Lower leg skin (tissue), 4 donors: ENCODE results near the gene SPACA4. TPM values are rescaled to one million over a fixed set of nuclear protein-coding genes. Genes with fewer than 3 reads are reported as not detected.

ENCODE experiments used
- DNase-seq, 2 donors: peaks; one replicate each; pipeline ENCODE4 v3.0.0-alpha.2; 2019; ENCODE audit warnings: low spot score in 2 of 2
- H3K4me3 ChIP-seq: fragments of 200-600 bp; sonication (generic); 2 replicates; pipeline ENCODE4 v1.5.1; 2017; ENCODE audit warnings: mild to moderate bottlenecking, low read depth; ENCODE audit not compliant: poor library complexity, severe bottlenecking
- POLR2A ChIP-seq, 2 donors: fragments of 450-650 bp; IDR thresholded peaks; one replicate each; pipeline ENCODE4 v1.6.1; 2016 to 2017; ENCODE audit warnings: antibody characterized with exemption in 2 of 2, mild to moderate bottlenecking in 1 of 2, moderate library complexity in 1 of 2
- WGBS, 2 donors: methylation state at CpG; one replicate each; pipeline ENCODE4 v1.1.5; 2018; 5-methylcytosine and 5-hydroxymethylcytosine counted together
- intact Hi-C: fragments of 100-400 bp; cut with DNase I; formaldehyde crosslinking; loops from one replicate; pipeline ENCODE4 v1.15.0; 2023; ENCODE audit warnings: low total_unique reads
- total RNA-seq, 4 donors: library from RNA; depleted of rRNA; stranded (reverse); fragments of >200 nt; gene quantifications; one replicate each; pipeline ENCODE4 v1.1.0, GENCODE V29; 2016
- TF ChIP-seq, protein P1 (sequence below), 3 donors: fragments of 450-650 bp; IDR thresholded peaks; one replicate each; pipeline ENCODE4 v1.5.1; 2016; ENCODE audit warnings: antibody characterized with exemption in 3 of 3, mild to moderate bottlenecking in 3 of 3, moderate library complexity in 2 of 3

The SPACA4 gene
- total RNA-seq, 4 donors from 2014 or later: 1.7 to 2.1 TPM; not detected in 2

DNA sequence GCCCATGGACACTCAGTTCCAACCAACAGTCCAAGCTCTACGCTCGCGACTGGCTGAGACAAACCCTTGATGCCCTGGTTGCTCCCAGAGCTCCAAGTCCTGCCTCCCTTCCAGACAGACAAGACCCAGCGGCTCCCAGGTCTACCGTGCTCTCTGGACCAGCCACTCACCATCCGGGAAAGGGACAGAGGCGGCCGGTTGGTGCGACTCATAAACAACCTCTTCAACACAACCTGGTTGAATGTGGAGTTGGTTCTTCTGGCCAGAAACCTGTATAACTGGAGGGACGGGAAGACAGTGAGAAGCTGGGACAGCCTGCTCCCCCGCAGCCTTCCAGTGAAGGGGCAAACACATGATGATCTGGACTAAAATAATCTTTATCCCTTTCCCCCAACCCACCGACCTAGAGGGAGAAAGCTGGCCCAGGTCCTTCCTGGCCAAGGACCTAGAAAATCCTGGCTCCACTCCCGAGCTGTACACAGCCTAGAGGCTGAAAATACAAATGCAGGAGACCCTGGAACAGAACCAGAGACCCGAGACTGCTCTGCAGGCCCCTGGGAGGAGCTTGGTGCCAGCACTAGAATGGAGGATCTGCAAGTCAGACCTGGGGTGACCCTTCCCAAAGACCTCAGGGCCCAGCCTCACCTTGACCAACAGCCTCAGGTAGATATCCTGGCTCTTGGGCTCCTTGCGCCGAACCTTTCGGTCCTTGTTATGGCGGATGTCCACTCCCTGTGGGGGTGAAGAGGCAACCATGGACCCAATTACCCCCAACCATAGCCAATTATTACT lies 10.8 kb downstream of the SPACA4 start:
- 57 to 59% methylated on average over 16 to 17 of the region's 18 CpGs for WGBS, 2 donors
- no peak for DNase-seq
- H3K4me3 ChIP-seq: no peak overlapping the region
- intact Hi-C loops: no loop called here
- TF ChIP-seq, protein P1, sequence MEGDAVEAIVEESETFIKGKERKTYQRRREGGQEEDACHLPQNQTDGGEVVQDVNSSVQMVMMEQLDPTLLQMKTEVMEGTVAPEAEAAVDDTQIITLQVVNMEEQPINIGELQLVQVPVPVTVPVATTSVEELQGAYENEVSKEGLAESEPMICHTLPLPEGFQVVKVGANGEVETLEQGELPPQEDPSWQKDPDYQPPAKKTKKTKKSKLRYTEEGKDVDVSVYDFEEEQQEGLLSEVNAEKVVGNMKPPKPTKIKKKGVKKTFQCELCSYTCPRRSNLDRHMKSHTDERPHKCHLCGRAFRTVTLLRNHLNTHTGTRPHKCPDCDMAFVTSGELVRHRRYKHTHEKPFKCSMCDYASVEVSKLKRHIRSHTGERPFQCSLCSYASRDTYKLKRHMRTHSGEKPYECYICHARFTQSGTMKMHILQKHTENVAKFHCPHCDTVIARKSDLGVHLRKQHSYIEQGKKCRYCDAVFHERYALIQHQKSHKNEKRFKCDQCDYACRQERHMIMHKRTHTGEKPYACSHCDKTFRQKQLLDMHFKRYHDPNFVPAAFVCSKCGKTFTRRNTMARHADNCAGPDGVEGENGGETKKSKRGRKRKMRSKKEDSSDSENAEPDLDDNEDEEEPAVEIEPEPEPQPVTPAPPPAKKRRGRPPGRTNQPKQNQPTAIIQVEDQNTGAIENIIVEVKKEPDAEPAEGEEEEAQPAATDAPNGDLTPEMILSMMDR (IDR thresholded peaks at IDR 0.05): no peak

- no peak for DNase-seq
- peak overlapping the region; percentile 76 for H3K4me3 ChIP-seq
- 2 to 3% methylated on average over 18 of the region's 18 CpGs for WGBS, 2 donors
- TF ChIP-seq, protein P1 (IDR thresholded peaks at IDR 0.05): no peak
- no peak for TF ChIP-seq POLR2A (IDR thresholded peaks at IDR 0.05)
- intact Hi-C loops: no loop called here
These were observed 11.9 kb downstream of the SPACA4 start for GRCh38 chr19:48618278-48618915.

DNA sequence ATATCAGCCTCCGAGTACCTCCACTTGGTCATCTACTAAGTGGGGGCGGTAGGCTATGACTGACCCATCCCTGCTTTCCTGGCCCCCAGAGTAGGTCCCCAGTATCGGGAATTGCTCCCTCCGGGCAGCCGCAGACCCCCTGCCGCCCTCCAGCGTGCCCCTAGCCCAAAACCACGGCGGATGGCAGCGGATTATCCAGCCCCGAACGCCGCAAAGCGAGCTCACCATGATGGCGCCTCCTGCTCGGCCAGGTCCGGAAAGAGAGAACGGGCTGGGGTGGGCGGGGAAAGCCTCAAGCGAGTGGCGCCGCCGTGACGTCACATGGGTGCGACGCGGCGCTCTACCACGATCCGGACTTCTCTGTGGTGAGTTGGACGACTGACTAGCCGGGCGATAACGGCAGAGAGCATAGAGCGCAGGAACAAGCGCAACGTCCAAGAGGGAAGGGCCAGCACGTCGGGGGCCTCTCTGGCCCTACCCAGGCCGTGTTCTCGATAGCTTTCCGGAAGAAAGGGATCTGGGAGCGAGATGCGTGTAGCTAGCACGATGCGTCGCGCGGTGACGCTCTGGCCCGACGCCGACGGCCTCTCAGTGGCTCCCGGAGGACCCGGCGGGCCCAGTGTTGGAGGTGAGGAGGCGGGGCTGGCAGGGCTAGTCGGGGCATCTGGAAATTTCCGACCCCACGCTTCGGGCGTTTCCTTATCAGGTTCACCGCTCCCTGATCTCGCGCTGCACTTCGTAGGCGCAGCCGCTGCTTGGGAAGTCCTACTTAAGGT lies 12.6 kb downstream of the SPACA4 start, which contains the start of the genes RPL18 and SPHK2:
RPL18 (minus strand) TSS at position 263 of the 776 bp plus-strand sequence; CDS start at position 228, 35 bp downstream.
SPHK2 (plus strand) TSS at position 591 of the 776 bp plus-strand sequence. CDS start 1,009 bp downstream, outside the sequence.
- H3K4me3 ChIP-seq: peak within 1 kb of the TSS; percentile 76
- intact Hi-C loops: no loop called here
- 0 to 1% methylated on average over 41 to 66 of the region's 69 CpGs for WGBS, 2 donors
- peak in 1 of 2 donors; percentile 86 for TF ChIP-seq POLR2A (IDR thresholded peaks at IDR 0.05)
- TF ChIP-seq, protein P1 (IDR thresholded peaks at IDR 0.05): no peak
- peak; percentile 98 to 99 for DNase-seq

DNA sequence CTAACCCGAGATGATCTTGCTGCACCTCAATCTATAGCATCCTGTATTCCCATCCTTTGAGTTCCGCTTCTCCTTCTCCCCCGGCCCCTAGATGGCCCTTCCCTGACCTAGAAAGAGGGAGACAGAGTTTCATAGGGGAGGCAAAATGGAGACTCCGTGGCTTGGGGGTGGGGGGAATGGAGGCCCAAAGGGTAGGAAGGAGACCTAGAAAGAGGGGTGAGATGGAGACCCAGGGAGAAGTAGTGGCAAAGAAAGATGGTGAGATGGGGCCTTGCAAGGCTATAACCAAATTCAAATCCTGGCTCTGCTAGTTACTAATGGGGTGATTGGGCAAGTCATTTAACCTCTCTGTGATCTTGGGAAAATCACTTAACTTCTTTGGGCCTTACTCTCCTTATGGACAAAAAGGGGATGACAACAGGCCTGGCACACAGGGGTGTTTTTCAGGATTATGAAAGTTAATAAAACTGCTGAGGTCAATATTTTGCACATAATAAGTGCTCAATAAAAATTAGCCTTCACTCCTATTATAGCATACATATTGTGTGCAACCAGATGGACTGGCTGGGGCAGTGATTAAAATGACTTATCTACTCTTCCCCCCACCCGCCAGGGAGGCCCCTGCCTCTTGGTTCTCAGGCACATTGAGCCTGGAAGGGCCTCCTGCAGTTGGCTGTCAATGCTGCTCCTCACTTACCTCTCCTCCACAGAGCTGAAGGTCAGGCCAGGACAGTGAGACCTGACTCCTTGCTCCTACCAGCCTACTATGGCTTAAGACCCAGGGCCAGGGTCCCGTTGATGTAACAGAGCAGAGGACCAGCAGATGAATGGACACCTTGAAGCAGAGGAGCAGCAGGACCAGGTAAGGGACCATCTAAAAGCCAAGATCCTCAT lies 13.4 kb downstream of the SPACA4 start:
- DNase-seq: no peak
- TF ChIP-seq, protein P1 (IDR thresholded peaks at IDR 0.05): no peak
- TF ChIP-seq POLR2A (IDR thresholded peaks at IDR 0.05): no peak
- peak overlapping the region; percentile 35 for H3K4me3 ChIP-seq
- intact Hi-C loops: no loop called here
- WGBS, 2 donors: 28 to 29% methylated on average over 6 of the region's 6 CpGs

GRCh38 chr19:48623556-48624066 lies 17.1 kb downstream of the SPACA4 start:
- 11 to 19% methylated on average over 8 of the region's 8 CpGs for WGBS, 2 donors
- no peak for TF ChIP-seq POLR2A (IDR thresholded peaks at IDR 0.05)
- TF ChIP-seq, protein P1 (IDR thresholded peaks at IDR 0.05): no peak
- DNase-seq: no peak
- intact Hi-C loops: no loop called here
- H3K4me3 ChIP-seq: no peak overlapping the region
